SU-DHL-6 (cell line): ENCODE data around the gene TMEM87B.
"Not testable (repeated sequence)": the region's sequence is repeated elsewhere in the genome, so short reads cannot be mapped to it uniquely, and the experiment has no call there.

Experiments used
- H2AFZ ChIP-seq: fragments of 200-600 bp; sonication (generic); 2 replicates; pipeline ENCODE4 v1.6.1; 2014; ENCODE audit warnings: low read depth, mild to moderate bottlenecking, moderate library complexity, mixed read lengths, antibody characterized with exemption, low read length; ENCODE audit not compliant: severe bottlenecking
- H3F3A ChIP-seq: fragments of 200-600 bp; shearing (Covaris generic); 2 replicates; pipeline ENCODE4 v1.6.0; 2016; ENCODE audit warnings: antibody characterized with exemption, mild to moderate bottlenecking; ENCODE audit not compliant: insufficient read depth
- H3K27ac ChIP-seq: fragments of 200-600 bp; sonication (generic); 2 replicates; pipeline ENCODE4 v1.5.1; 2016; ENCODE audit warnings: low read depth, mild to moderate bottlenecking, low read length, moderate library complexity, mixed read lengths
- H3K27me3 ChIP-seq: fragments of 200-600 bp; sonication (generic), shearing (Covaris generic); 2 replicates; pipeline ENCODE4 v1.6.0; 2014; ENCODE audit warnings: mild to moderate bottlenecking, low read length
- H3K36me3 ChIP-seq: fragments of 200-600 bp; sonication (generic); 2 replicates; pipeline ENCODE4 v1.6.1; 2014; ENCODE audit warnings: mild to moderate bottlenecking, low read length, mixed read lengths
- H3K4me2 ChIP-seq: fragments of 300-600, 200-600 bp; shearing (Covaris generic), sonication (generic); 2 replicates; pipeline ENCODE4 v1.6.0; 2014; ENCODE audit warnings: low read length, low read depth, mild to moderate bottlenecking; ENCODE audit not compliant: poor library complexity, severe bottlenecking
- H3K4me3 ChIP-seq: fragments of 200-600 bp; sonication (generic); 2 replicates; pipeline ENCODE4 v1.5.1; 2014; ENCODE audit warnings: antibody characterized with exemption, low read length, mild to moderate bottlenecking, mixed read lengths; ENCODE audit not compliant: insufficient read depth, poor library complexity, severe bottlenecking
- H3K79me2 ChIP-seq: fragments of 200-600 bp; sonication (generic); 2 replicates; pipeline ENCODE4 v1.6.1; 2014; ENCODE audit warnings: mild to moderate bottlenecking, low read length, moderate library complexity; ENCODE audit not compliant: insufficient read depth
- H3K9ac ChIP-seq: fragments of 200-600 bp; sonication (generic); 2 replicates; pipeline ENCODE4 v1.7.0; 2014; ENCODE audit warnings: mild to moderate bottlenecking, low read length
- H3K9me2 ChIP-seq: fragments of 200-600 bp; sonication (generic); replicated peaks from 2 replicates; pipeline ENCODE4 v1.6.1; 2014; ENCODE audit warnings: low read length; ENCODE audit not compliant: insufficient read depth
- H3K9me3 ChIP-seq: fragments of 200-600 bp; sonication (generic); 2 replicates; pipeline ENCODE4 v1.6.1; 2014; ENCODE audit warnings: low read length, mixed read lengths; ENCODE audit not compliant: insufficient read depth
- H4K20me1 ChIP-seq: fragments of 200-600 bp; sonication (generic); 2 replicates; pipeline ENCODE4 v1.6.1; 2014; ENCODE audit warnings: low read depth, mild to moderate bottlenecking, antibody characterized with exemption, low read length, moderate library complexity, mixed read lengths
- EZH2phosphoT487 ChIP-seq: fragments of 200-600 bp; sonication (generic), shearing (Covaris generic); conservative IDR thresholded peaks from 2 replicates; pipeline ENCODE4 v1.6.1; 2018; ENCODE audit warnings: mild to moderate bottlenecking, antibody characterized with exemption, low read length, moderate library complexity, mixed read lengths
- TF ChIP-seq, protein P1 (sequence below): fragments of 200-600 bp; sonication (generic); IDR thresholded peaks from one replicate; pipeline ENCODE4 v1.5.1; 2017; ENCODE audit warnings: antibody characterized with exemption, mild to moderate bottlenecking, low read length, moderate library complexity; ENCODE audit not compliant: insufficient read depth, poor library complexity, severe bottlenecking

The TMEM87B gene

DNA sequence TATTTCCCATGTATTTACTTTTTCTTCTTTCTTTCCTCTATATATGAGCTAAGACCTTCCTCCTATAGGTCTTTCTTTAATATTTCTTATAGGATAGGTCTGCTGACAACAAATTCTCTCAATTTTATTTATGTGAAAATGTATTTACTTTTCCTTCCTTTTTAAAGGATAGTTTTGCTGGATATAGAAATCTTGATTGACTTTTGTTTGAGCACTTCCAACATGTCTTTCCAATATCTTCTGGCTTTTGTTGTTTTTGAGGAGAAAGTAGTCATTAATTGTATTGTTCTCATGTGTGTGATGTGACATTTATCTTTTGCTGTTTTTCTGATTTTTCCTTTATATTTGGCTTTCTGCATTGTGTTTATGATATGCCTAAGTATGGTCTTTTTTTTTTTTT, 54.2 kb downstream of the TMEM87B start:
- Histone ChIP-seq H3K9me2 (no peaks in the 10 kb centered on the region), H3K9ac (no peak overlapping the region), H3K4me3 (no peak overlapping the region), H3K27me3 (no peaks in the 10 kb centered on the region), H3F3A (no peaks in the 10 kb centered on the region), H2AFZ (no peak overlapping the region), H4K20me1 (no peaks in the 10 kb centered on the region), H3K79me2 (no peaks in the 10 kb centered on the region), H3K9me3 (peaks cover 17% of the 10 kb centered on the region; the same call in 1 of the 2 replicates), H3K27ac (no peak overlapping the region), H3K36me3 (peaks cover 66% of the 10 kb centered on the region), H3K4me2 (no peak overlapping the region)
- TF ChIP-seq, protein P1, sequence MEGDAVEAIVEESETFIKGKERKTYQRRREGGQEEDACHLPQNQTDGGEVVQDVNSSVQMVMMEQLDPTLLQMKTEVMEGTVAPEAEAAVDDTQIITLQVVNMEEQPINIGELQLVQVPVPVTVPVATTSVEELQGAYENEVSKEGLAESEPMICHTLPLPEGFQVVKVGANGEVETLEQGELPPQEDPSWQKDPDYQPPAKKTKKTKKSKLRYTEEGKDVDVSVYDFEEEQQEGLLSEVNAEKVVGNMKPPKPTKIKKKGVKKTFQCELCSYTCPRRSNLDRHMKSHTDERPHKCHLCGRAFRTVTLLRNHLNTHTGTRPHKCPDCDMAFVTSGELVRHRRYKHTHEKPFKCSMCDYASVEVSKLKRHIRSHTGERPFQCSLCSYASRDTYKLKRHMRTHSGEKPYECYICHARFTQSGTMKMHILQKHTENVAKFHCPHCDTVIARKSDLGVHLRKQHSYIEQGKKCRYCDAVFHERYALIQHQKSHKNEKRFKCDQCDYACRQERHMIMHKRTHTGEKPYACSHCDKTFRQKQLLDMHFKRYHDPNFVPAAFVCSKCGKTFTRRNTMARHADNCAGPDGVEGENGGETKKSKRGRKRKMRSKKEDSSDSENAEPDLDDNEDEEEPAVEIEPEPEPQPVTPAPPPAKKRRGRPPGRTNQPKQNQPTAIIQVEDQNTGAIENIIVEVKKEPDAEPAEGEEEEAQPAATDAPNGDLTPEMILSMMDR, result no peak
- no peak for TF ChIP-seq EZH2phosphoT487

DNA sequence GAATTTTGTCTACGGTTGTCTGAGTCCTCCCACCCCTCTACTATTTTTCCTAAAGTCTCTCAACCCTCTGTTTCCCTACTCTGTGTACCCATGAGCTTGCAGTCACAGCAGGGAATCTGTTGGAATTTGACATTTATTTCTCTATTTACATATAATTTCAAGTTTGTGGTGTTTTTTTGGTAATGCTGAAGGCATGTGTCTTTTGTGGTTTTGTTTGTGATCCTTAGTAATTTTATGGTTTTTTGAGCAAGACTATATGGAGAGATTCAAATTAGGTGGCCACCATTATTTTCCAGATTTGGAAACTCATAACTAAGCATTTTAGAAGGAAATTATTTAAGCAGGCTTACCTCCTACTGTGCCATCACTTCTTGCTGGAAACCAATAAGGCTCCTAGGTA, 55.9 kb downstream of the TMEM87B start:
- no peaks in the 10 kb centered on the region for H3F3A ChIP-seq

DNA sequence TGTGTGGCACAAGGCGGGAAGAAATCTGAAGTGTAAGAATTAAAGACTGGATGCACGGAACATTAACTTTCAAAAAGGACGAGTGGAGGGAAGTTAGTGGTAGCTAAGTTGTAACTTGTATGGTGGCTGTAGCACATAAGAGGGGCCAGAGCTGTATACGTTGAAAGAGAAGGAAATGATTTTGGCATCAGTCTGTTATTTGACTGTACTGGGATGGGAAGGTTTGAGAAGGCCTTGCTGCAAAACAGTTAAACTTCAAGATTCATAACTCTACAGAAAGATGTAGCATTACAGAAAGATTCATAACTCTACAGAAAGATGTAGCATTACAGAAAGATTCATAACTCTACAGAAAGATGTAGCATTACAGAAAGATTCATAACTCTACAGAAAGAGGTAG, 58.3 kb downstream of the TMEM87B start:
- not testable (repeated sequence) for H3K9me2 ChIP-seq, H3F3A ChIP-seq, H4K20me1 ChIP-seq, H2AFZ ChIP-seq, H3K9ac ChIP-seq, H3K4me2 ChIP-seq, H3K4me3 ChIP-seq, H3K27me3 ChIP-seq, H3K27ac ChIP-seq, H3K79me2 ChIP-seq
- Histone ChIP-seq H3K36me3 (peaks cover 50% of the 10 kb centered on the region), H3K9me3 (peaks cover 15% of the 10 kb centered on the region; the same call in 1 of the 2 replicates)

More for the DNA sequence above, 55.9 kb downstream of the TMEM87B start:
- Histone ChIP-seq H3K36me3 (peaks cover 59% of the 10 kb centered on the region), H4K20me1 (no peaks in the 10 kb centered on the region), H3K27ac (no peak overlapping the region), H3K27me3 (no peaks in the 10 kb centered on the region), H3K4me3 (no peak overlapping the region), H3K79me2 (no peaks in the 10 kb centered on the region), H2AFZ (no peak overlapping the region), H3K9me3 (peaks cover 17% of the 10 kb centered on the region; the same call in 1 of the 2 replicates), H3K9ac (no peak overlapping the region), H3K4me2 (no peak overlapping the region), H3K9me2 (no peaks in the 10 kb centered on the region)
- TF ChIP-seq, protein P1, result no peak
- no peak for TF ChIP-seq EZH2phosphoT487

DNA sequence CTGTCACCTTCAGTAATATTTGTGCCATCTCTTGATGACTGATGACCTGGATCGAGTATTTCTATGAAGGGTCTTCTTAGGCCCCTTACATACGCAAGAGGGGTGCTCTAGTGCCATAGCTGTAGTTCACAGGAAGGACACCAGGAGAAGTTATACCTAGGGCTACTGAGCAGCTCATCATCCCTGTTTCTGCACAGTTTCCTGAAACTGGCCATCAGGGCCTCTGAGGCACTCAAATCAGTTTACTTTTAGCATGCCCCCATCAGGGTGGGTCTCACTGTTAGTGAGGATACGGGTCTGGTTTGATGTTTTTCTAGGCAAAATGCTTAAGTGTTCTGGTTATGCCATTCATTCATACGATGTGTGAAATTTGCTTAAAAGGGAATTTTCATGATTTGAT, 63.1 kb downstream of the TMEM87B start:
- H3K27ac ChIP-seq, result no peak overlapping the region
- no peaks in the 10 kb centered on the region for H3K9me2 ChIP-seq
- H3K4me3 ChIP-seq, result no peak overlapping the region
- TF ChIP-seq EZH2phosphoT487, result no peak
- TF ChIP-seq, protein P1, result no peak
- H3K9ac ChIP-seq, result no peak overlapping the region
- H2AFZ ChIP-seq, result no peak overlapping the region
- H3K36me3 ChIP-seq, result peaks cover 18% of the 10 kb centered on the region
- H3F3A ChIP-seq, result peaks cover 5% of the 10 kb centered on the region; the same call in 1 of the 2 replicates
- H3K79me2 ChIP-seq, result no peaks in the 10 kb centered on the region
- no peaks in the 10 kb centered on the region for H4K20me1 ChIP-seq
- H3K27me3 ChIP-seq, result no peaks in the 10 kb centered on the region
- no peak overlapping the region for H3K4me2 ChIP-seq
- H3K9me3 ChIP-seq, result no peaks in the 10 kb centered on the region
